HepG2 (cell line): ENCODE measurements around the gene UNC5A. TPM values are rescaled to one million over a fixed set of nuclear protein-coding genes. Genes with fewer than 3 reads are reported as not detected.

Source experiments
- ATAC-seq: fragments of 200-7000 bp; cut with Tn5 transposase; 3 replicates; pipeline ENCODE4 v1.9.1; 2020; ENCODE audit warnings: mild to moderate bottlenecking, moderate library complexity
- BruUV-seq: library from RNA; stranded (reverse); fragments of 400-500 nt; replicated peaks from 2 replicates; lab custom pipeline; 2021; lab: Mats Ljungman, UMichigan
- CTCF ChIA-PET: fragments of 300-600 bp; formaldehyde crosslinking; extraction: SDS; loops from one replicate; lab custom pipeline; 2021; ENCODE audit warnings: low total read pairs, inconsistent platforms, low intra/inter-chr PET ratio; lab: Yijun Ruan, JAX
- POLR2A ChIA-PET: fragments of 350-600 bp; sonication (Branson Sonifier 250); formaldehyde crosslinking; loops from one replicate; lab custom pipeline; 2020; ENCODE audit warnings: antibody characterized with exemption, inconsistent platforms; lab: Yijun Ruan, JAX
- DNase-seq: peaks from one replicate; pipeline ENCODE4 v3.0.0-alpha.2; 2015; ENCODE audit warnings: low spot score
- FAIRE-seq: peaks from 3 replicates; lab custom pipeline; 2011; peaks lifted over from hg19 to GRCh38; lab: Jason Lieb, UNC
- H2AFZ ChIP-seq: one replicate; pipeline ENCODE4 v1.6.1; 2011; ENCODE audit warnings: low read length, inconsistent platforms
- H3K27ac ChIP-seq: fragments of 300-600 bp; 3 replicates; pipeline ENCODE4 v1.8.0; 2011; ENCODE audit warnings: mixed run types, mild to moderate bottlenecking, mixed read lengths, low read length, inconsistent platforms; ENCODE audit not compliant: insufficient read depth; ENCODE audit errors: extremely low read length
- H3K27me3 ChIP-seq, 2 experiments: fragments of 200-600 bp in 1 of 2; 2 replicates in 1 of 2; 3 replicates in 1 of 2; pipeline versions ENCODE4 v1.6.0 to v1.8.0; 2011; ENCODE audit warnings: low read length in 2 of 2, mild to moderate bottlenecking in 2 of 2, moderate library complexity in 2 of 2, inconsistent platforms in 1 of 2; ENCODE audit not compliant: insufficient read depth in 2 of 2, control insufficient read depth in 1 of 2
- H3K36me3 ChIP-seq, 2 experiments: fragments of 200-600 bp in 1 of 2; replicated peaks in 1 of 2; 2 replicates in 1 of 2; 3 replicates in 1 of 2; pipeline versions ENCODE4 v1.5.1 to v1.8.0; 2011; ENCODE audit warnings: low read length in 2 of 2, inconsistent platforms in 1 of 2; ENCODE audit not compliant: insufficient read depth in 2 of 2, control insufficient read depth in 1 of 2
- H3K4me1 ChIP-seq: 2 replicates; pipeline ENCODE4 v1.5.1; 2012; ENCODE audit warnings: low read length, inconsistent platforms; ENCODE audit not compliant: insufficient read depth
- H3K4me2 ChIP-seq: 2 replicates; pipeline ENCODE4 v1.6.0; 2011; ENCODE audit warnings: low read depth, low read length, inconsistent platforms
- H3K4me3 ChIP-seq, 3 experiments: fragments of 200-600 bp in 1 of 3; sonication (generic), shearing (Covaris generic) in 1 of 3; replicated peaks in 1 of 3; 2 replicates each; pipeline ENCODE4 v1.5.1; 2011 to 2016; ENCODE audit warnings: low read length in 3 of 3, inconsistent platforms in 2 of 3, low read depth in 2 of 3, mild to moderate bottlenecking in 2 of 3, control low read depth in 1 of 3, mixed read lengths in 1 of 3; ENCODE audit not compliant: insufficient read depth in 1 of 3
- H3K79me2 ChIP-seq: one replicate; pipeline ENCODE4 v1.6.1; 2011; ENCODE audit warnings: low read length, inconsistent platforms; ENCODE audit not compliant: insufficient read depth
- H3K9ac ChIP-seq: 2 replicates; pipeline ENCODE4 v1.6.0; 2011; ENCODE audit warnings: mild to moderate bottlenecking, low read depth, low read length, inconsistent platforms; ENCODE audit not compliant: insufficient read depth
- H3K9me3 ChIP-seq: 2 replicates; pipeline ENCODE4 v1.5.1; 2012; ENCODE audit warnings: mild to moderate bottlenecking, low read length
- H4K20me1 ChIP-seq: 2 replicates; pipeline ENCODE4 v1.6.0; 2011; ENCODE audit warnings: inconsistent platforms, mild to moderate bottlenecking, low read length, moderate library complexity; ENCODE audit not compliant: insufficient read depth
- AHR ChIP-seq: IDR thresholded peaks from 2 replicates; pipeline ENCODE4 v1.6.1; 2018; ENCODE audit warnings: missing genetic modification reagents, missing compliant biosample characterization
- HNRNPLL ChIP-seq: fragments of 200-400 bp; formaldehyde crosslinking; IDR thresholded peaks from 2 replicates; pipeline ENCODE4 v1.6.1; 2017; ENCODE audit warnings: mild to moderate bottlenecking, low read depth, low read length; ENCODE audit not compliant: poor library complexity, severe bottlenecking
- MXD3 ChIP-seq: IDR thresholded peaks from 2 replicates; pipeline ENCODE4 v1.6.1; 2016; ENCODE audit warnings: mild to moderate bottlenecking, missing biosample characterization, missing genetic modification reagents
- TFE3 ChIP-seq: IDR thresholded peaks from 2 replicates; pipeline ENCODE4 v1.6.1; 2016
- ZBTB34 ChIP-seq: sonication (generic); formaldehyde crosslinking; IDR thresholded peaks from 2 replicates; pipeline ENCODE4 v1.8.0; 2022; ENCODE audit warnings: mild to moderate bottlenecking, missing genetic modification reagents
- ZNF281 ChIP-seq: sonication (generic); formaldehyde crosslinking; IDR thresholded peaks from 2 replicates; pipeline ENCODE4 v1.4.0; 2020; ENCODE audit warnings: missing genetic modification reagents, borderline replicate concordance
- ZNF326 ChIP-seq: sonication (generic); formaldehyde crosslinking; IDR thresholded peaks from 2 replicates; pipeline ENCODE4 v1.4.0; 2020; ENCODE audit warnings: missing genetic modification reagents, borderline replicate concordance
- ZNF503 ChIP-seq: sonication (generic); formaldehyde crosslinking; IDR thresholded peaks from 2 replicates; pipeline ENCODE4 v1.4.0; 2020; ENCODE audit warnings: missing genetic modification reagents
- ZNF558 ChIP-seq: sonication (generic); formaldehyde crosslinking; IDR thresholded peaks from 2 replicates; pipeline ENCODE4 v1.9.0; 2022; ENCODE audit warnings: mild to moderate bottlenecking, missing genetic modification reagents, borderline replicate concordance
- ZNF629 ChIP-seq: sonication (generic); formaldehyde crosslinking; conservative IDR thresholded peaks from 2 replicates; pipeline ENCODE4 v1.5.0; 2020; ENCODE audit warnings: missing genetic modification reagents
- ZNF788 ChIP-seq: sonication (generic); formaldehyde crosslinking; IDR thresholded peaks from 2 replicates; pipeline ENCODE4 v1.5.0; 2020; ENCODE audit warnings: mild to moderate bottlenecking, missing genetic modification reagents, borderline replicate concordance
- WGBS: methylation state at CpG from one replicate; pipeline ENCODE4 v1.1.6; 2017; ENCODE audit warnings: low lambda C conversion rate; 5-methylcytosine and 5-hydroxymethylcytosine counted together
- in situ Hi-C: cut with HindIII; loops from 2 replicates; pipeline ENCODE4 v1.10.0; 2017; ENCODE audit warnings: low pct_unique_long_range_greater_than_20kb; ENCODE audit not compliant: extremely low pct_ligation_motif_present
- intact Hi-C: fragments of 100-400 bp; cut with micrococcal nuclease; formaldehyde crosslinking; loops from one replicate; pipeline ENCODE4 v1.10.0; 2022; ENCODE audit not compliant: unreplicated experiment
- polyA plus RNA-seq, 8 experiments: library from polyadenylated mRNA; depleted of rRNA in 3 of 8; stranded (reverse) in 7 of 8; unstranded in 1 of 8; fragments of >200 nt; fragmentation: Illumina TruSeq in 4 of 8; extraction: Trizol in 4 of 8; gene quantifications; 2 replicates each; pipeline versions ENCODE4 v1.2.1 to v1.2.3, GENCODE V29; 2011 to 2016; ENCODE audit warnings: low read depth in 4 of 8, missing spikeins in 1 of 8, mixed read lengths in 1 of 8; ENCODE audit not compliant: insufficient read depth in 1 of 8
- total RNA-seq, 5 experiments: library from RNA; depleted of rRNA; stranded (reverse); fragments of >200 nt; fragmentation: Illumina TruSeq; extraction: Trizol; gene quantifications; 2 replicates each; pipeline ENCODE4 v1.2.3, GENCODE V29; 2016; ENCODE audit warnings: low read depth in 1 of 5

UNC5A gene
- total and polyA plus RNA-seq, 2 of the 13 experiments (the other 11 are each of a cell fraction or from before 2014, with no cell fraction given) = not detected

- TF ChIP-seq ZBTB34 (no peak), ZNF503 (CRISPR knock-in tag) (no peak)
Measured at GRCh38 chr5:176897263-176897662, 86.9 kb downstream of the UNC5A start (continued).

GRCh38 chr5:176899296-176899891, 89.0 kb downstream of the UNC5A start, which contains the start of gene HK3:
Gene HK3, minus strand, starts transcription at chr5:176899346. Its CDS starts 3,187 bp downstream, at chr5:176896159.
- Histone ChIP-seq H3K79me2 (no peaks in the 10 kb centered on the region), H4K20me1 (no peaks in the 10 kb centered on the region), H3K9ac (no peak within 1 kb of the TSS), H3K4me1 (peaks cover 16% of the 10 kb centered on the region), H3K27me3 (peaks cover 0 to 2% of the 10 kb centered on the region in 2 experiments; a peak in 1 of 5 replicates), H3K4me2 (no peak within 1 kb of the TSS), H3K9me3 (no peaks in the 10 kb centered on the region), H3K36me3 (peaks cover 4 to 7% of the 10 kb centered on the region in 2 experiments; a peak in 4 of 5 replicates), H2AFZ (no peak within 1 kb of the TSS), H3K4me3 (no peak within 1 kb of the TSS), H3K27ac (no peak within 1 kb of the TSS)
- no TSS peak for BruUV-seq
- in situ Hi-C loops = no loop called here
- DNase-seq = no peak
- FAIRE-seq = no peak
- intact Hi-C loops = no loop called here
- POLR2A ChIA-PET = no interaction called here
- CTCF ChIA-PET = no interaction called here
- WGBS = 88% methylated on average over 9 of the region's 9 CpGs
- TF ChIP-seq TFE3 (CRISPR knock-in tag) (no peak), ZNF558 (no peak), HNRNPLL (no peak), ZNF629 (CRISPR knock-in tag) (no peak), ZNF326 (no peak), MXD3 (CRISPR knock-in tag) (no peak), ZNF281 (CRISPR knock-in tag) (no peak), AHR (CRISPR knock-in tag) (no peak), ZNF788 (CRISPR knock-in tag) (no peak)
- no peak for ATAC-seq
